Activated CD4-positive, CD25-positive, alpha-beta regulatory T cell treated with anti-CD3 and anti-CD28 coated beads, Interleukin-2, amount 50 U/mL, for 72 hours (primary cell): ENCODE data around the gene TAS2R41.
"Not testable (repeated sequence)": the region's sequence is repeated elsewhere in the genome, so short reads cannot be mapped to it uniquely, and the experiment has no call there.

ENCODE experiments used
- DNase-seq: peaks from one replicate; pipeline ENCODE4 v3.0.0; 2021

TAS2R41 gene

GRCh38 chr7:143496263-143496662, 18.6 kb downstream of the TAS2R41 start:
- no peak for DNase-seq

GRCh38 chr7:143497008-143497795, 19.5 kb downstream of the TAS2R41 start:
- no peak for DNase-seq

GRCh38 chr7:143499246-143499645, 21.6 kb downstream of the TAS2R41 start:
- DNase-seq, result no peak

- DNase-seq, result no peak
These were observed 22.2 kb downstream of the TAS2R41 start for GRCh38 chr7:143499743-143500348.

GRCh38 chr7:143503261-143503660, 25.6 kb downstream of the TAS2R41 start:
- no peak for DNase-seq

GRCh38 chr7:143504215-143504936, 26.7 kb downstream of the TAS2R41 start:
- no peak for DNase-seq

GRCh38 chr7:143504937-143505297, 27.2 kb downstream of the TAS2R41 start:
- no peak for DNase-seq

- no peak for DNase-seq
These were observed 28.2 kb downstream of the TAS2R41 start for GRCh38 chr7:143505838-143506237.

GRCh38 chr7:143507094-143507518, 29.4 kb downstream of the TAS2R41 start:
- no peak for DNase-seq

- DNase-seq, result no peak
These were observed 29.9 kb downstream of the TAS2R41 start for GRCh38 chr7:143507534-143508055.

- no peak for DNase-seq
These were observed 33.4 kb downstream of the TAS2R41 start for GRCh38 chr7:143510854-143511592.

GRCh38 chr7:143511593-143512047, 33.9 kb downstream of the TAS2R41 start:
- DNase-seq, result no peak

GRCh38 chr7:143512488-143513340, 35.0 kb downstream of the TAS2R41 start:
- DNase-seq, result no peak

- DNase-seq, result no peak
These were observed 36.8 kb downstream of the TAS2R41 start for GRCh38 chr7:143514487-143514886.

- no peak for DNase-seq
These were observed 37.5 kb downstream of the TAS2R41 start for GRCh38 chr7:143514995-143515735.

- DNase-seq, result no peak
These were observed 39.3 kb downstream of the TAS2R41 start for GRCh38 chr7:143516981-143517380.

GRCh38 chr7:143518521-143518920, 40.8 kb downstream of the TAS2R41 start:
- DNase-seq, result no peak

- no peak for DNase-seq
These were observed 41.3 kb downstream of the TAS2R41 start for GRCh38 chr7:143518941-143519340.

GRCh38 chr7:143519411-143520131, 41.9 kb downstream of the TAS2R41 start:
- no peak for DNase-seq

GRCh38 chr7:143522309-143522916, 44.7 kb downstream of the TAS2R41 start:
- DNase-seq, result not testable (repeated sequence)
